ENCODE measurements around the gene CYP2E1.
"Not testable (repeated sequence)": the region's sequence is repeated elsewhere in the genome, so short reads cannot be mapped to it uniquely, and the experiment has no call there.

The CYP2E1 gene

DNA sequence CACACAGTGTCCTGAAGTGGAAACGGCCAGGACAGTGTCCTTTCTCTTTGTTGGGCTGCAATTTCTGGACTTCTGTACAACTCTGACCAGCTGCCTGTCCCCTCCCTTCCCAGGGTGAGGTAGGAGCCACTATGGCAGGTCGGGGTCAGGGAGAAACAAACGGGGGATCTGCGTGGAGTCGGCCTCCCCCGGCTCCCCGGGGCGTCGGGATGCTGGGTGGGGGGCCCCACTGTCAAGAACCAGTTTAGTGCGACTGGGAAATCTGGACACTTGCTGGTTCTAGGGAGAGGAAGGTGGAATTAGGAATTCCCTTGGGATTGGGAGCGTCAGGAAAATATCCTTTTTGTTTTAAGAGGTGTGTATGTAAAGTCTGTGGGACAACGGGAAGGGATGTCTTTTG lies 37.7 kb downstream of the CYP2E1 start:
- TF ChIP-seq, protein P1, sequence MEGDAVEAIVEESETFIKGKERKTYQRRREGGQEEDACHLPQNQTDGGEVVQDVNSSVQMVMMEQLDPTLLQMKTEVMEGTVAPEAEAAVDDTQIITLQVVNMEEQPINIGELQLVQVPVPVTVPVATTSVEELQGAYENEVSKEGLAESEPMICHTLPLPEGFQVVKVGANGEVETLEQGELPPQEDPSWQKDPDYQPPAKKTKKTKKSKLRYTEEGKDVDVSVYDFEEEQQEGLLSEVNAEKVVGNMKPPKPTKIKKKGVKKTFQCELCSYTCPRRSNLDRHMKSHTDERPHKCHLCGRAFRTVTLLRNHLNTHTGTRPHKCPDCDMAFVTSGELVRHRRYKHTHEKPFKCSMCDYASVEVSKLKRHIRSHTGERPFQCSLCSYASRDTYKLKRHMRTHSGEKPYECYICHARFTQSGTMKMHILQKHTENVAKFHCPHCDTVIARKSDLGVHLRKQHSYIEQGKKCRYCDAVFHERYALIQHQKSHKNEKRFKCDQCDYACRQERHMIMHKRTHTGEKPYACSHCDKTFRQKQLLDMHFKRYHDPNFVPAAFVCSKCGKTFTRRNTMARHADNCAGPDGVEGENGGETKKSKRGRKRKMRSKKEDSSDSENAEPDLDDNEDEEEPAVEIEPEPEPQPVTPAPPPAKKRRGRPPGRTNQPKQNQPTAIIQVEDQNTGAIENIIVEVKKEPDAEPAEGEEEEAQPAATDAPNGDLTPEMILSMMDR (IDR thresholded peaks at IDR 0.05; ENCODE audit: insufficient read depth, low read depth, low read length, missing control alignments): no peak
- no peak overlapping the region for H3K4me3 ChIP-seq (ENCODE audit: low read length)
- DNase-seq (ENCODE audit: low read depth): no peak

DNA sequence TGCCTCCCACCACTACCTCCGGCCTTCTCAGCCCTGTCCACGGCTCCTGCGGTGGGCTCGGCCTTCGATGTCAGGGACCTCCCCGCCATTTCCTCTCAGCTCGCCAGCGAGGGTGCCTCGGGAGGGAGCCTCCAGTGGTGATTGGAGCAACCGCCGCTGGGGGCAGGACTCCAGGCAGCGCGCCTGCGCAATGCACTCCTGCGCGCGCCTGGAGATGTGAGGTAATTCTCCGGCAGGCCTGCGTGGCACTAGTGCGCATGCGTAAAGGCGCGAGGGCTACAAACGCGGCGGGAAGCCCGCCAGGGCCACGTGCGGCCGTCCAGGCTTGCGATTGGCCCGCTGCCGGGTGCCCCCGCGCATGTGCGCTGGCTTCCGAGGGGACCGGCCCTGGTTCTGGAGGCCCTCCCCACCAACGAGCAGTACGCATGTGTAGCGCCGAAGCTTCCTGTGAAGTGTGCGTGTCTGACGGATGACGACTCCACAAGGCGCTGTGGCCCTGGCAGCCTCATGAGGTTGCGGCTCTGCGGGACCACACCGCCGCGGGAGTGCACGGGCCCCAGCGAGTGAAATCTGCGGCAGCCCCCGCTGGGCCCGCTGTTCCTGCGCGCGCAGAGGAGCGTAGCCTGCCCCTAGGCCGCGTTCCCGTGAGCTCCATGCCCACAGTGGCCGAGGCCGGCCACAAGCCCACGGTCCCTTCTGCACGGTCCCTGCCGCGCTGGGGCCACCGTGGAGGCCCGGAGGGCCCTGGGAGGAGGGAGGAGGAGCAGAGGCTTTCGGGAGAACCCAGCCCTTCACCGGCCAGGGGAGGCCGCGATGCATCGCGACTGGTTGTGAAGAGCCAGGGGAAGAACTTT lies 38.5 kb downstream of the CYP2E1 start, which contains the start of gene SYCE1:
Gene SYCE1 (minus strand): TSS at position 143 of the 854 bp plus-strand sequence. CDS start 54 bp downstream, at position 89.
- DNase-seq (ENCODE audit: low read depth): no peak
- TF ChIP-seq, protein P1 (IDR thresholded peaks at IDR 0.05; ENCODE audit: insufficient read depth, low read depth, low read length, missing control alignments): no peak
- H3K4me3 ChIP-seq (ENCODE audit: low read length): no peak within 1 kb of the TSS

DNA sequence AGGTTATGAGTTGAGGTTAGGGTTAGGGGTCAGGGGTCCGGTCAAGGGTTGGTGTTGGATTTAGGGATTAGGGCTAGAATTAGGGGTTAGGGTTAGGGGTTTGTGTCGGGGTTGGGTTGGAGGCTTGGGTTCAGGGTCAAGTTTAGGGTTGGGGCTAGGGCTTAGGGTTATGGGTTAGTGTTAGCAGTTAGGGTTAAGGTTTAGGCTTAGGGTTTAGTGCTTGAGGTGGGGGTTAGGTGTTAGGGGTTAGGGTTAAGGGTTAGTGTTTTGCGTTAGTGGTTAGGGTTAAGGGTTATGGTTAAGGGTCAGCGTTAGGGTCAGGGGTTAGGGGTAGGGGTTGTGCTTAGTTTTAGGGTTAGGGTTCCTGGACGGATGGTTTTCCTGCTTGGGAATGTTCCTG lies 40.0 kb downstream of the CYP2E1 start:
- no peak overlapping the region for H3K4me3 ChIP-seq (ENCODE audit: low read length)
- TF ChIP-seq, protein P1 (IDR thresholded peaks at IDR 0.05; ENCODE audit: insufficient read depth, low read depth, low read length, missing control alignments): no peak

DNA sequence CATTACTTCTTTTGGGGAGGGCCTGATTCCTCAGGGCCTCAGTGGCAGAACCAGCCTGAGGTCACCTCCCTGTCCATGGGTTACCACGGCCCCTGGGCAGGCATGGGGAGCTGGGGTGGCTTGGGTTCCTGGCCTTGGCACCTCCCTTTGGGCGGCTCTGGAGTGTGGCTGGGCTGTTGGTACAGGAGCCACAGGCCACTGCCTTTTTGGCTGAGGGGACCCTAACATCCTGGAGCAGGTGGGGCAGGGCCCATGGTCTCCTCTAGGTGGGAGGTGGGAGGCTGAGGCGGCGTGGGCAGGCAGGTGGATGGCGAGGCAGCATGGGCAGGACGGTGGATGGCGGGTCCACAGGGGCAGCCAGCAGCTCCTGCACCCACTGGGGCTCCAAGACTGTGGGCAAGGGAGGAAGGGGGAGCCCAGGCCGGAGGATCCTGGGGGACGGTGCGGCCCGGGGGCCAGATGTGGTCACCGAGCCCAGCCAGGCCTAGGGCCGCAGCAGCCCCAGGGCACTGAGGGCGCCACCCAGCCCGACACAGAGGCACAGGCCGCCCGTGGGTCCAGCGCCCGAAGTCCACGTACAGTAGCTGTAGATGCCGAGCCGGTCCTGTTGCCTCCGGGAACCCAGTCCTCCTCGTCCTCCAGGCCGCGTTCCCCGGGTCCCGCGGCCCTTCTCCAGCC lies 40.6 kb downstream of the CYP2E1 start:
- TF ChIP-seq, protein P1 (IDR thresholded peaks at IDR 0.05; ENCODE audit: insufficient read depth, low read depth, low read length, missing control alignments): no peak
- DNase-seq (ENCODE audit: low read depth): no peak
- no peak overlapping the region for H3K4me3 ChIP-seq (ENCODE audit: low read length)

More for the DNA sequence above, 40.0 kb downstream of the CYP2E1 start:
- no peak for DNase-seq (ENCODE audit: low read depth)

DNA sequence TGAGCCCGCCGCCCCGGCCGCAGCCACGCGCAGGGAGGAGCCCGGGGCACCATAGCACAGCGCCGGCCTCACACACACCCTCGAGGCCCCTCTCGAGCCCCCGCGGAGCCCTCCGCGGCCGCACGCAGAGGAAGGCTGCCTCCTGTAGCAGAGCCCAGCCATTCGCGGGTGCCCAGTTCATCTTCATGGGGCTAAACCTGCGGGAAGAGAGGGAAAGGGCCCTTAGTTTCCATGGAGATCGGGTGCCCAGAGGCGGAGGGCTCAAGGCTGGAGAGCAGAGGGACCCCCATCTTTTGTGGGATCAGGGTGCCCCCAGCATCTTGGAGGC lies 41.1 kb downstream of the CYP2E1 start:
- no peak overlapping the region for H3K4me3 ChIP-seq (ENCODE audit: low read length)
- TF ChIP-seq, protein P1 (IDR thresholded peaks at IDR 0.05; ENCODE audit: insufficient read depth, low read depth, low read length, missing control alignments): no peak
- DNase-seq (ENCODE audit: low read depth): no peak

DNA sequence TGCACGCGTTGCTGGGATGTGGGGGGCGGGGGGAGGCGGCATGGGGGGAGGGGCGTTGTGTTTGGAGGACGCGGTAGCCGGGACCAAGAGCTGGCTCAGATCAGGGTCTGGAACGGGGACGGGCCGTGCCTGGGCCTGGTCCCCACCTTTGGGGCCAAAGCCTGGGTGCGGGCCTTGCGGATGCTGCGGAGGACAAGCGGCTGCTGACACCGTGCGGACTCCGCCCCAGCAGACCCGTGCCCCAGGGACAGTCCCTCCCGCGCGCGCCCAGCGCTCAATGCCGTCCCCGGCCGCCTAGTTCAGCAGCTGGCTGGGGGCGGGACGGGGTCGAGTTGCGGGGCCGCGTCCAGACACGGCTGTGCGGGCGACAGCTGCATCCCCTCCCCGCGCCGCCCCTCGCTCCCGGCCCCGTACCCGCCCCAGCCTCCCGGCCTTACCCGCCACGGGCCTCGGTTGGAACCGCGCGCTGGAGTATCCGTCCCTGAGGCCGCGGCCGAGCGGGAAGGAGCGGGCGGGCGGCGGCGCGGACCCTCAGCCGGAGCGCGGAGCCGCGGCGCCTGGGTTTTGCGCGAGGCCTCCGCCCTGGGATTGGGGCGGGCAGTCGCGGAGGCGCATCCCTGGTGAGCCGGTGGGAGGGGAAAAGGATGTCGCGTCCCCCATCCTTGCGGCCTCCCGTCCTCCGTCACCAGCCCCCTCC lies 41.8 kb downstream of the CYP2E1 start:
- not testable (repeated sequence) for DNase-seq (ENCODE audit: low read depth); H3K4me3 ChIP-seq (ENCODE audit: low read length)

DNA sequence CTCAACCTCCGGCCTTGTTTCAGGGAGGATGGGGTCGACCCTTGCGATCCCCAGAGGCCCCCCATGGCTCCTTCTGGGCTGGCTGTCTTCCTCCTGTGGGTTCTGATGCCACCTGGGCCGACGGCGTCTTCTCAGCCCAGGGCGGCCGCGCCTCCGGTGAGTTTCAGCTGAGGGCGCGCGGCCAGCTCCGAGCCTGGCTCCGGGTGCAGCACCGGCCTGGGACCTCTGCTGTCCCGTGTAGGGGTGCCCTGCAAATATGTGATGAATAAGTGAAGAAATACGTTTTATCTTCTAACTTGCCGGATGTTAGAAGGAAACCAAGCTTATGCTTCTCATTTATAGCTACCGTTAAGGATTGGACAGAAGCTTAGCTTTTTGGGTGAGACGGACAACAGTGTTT lies 42.6 kb downstream of the CYP2E1 start:
- not testable (repeated sequence) for H3K4me3 ChIP-seq (ENCODE audit: low read length); DNase-seq (ENCODE audit: low read depth)

DNA sequence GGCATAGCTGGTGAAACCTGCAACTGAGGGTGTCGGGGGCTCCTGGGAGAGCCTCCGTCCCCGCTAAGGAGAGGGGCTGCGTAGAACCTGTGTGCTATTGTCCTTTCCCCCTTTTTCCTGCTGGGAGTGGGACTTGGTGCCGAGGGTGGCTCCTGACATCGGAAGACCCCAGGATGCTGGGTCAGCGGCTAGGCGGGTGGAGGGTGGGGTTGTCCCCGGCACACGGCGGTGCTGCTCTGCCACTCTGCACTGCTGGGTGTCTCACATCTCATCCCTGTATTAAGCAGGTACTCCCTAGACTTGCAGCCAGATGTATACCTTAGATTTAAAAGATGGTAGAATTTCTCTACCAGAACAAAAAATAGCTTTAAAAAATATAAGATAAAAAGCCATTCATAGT lies 44.9 kb downstream of the CYP2E1 start:
- not testable (repeated sequence) for DNase-seq (ENCODE audit: low read depth); H3K4me3 ChIP-seq (ENCODE audit: low read length)

DNA sequence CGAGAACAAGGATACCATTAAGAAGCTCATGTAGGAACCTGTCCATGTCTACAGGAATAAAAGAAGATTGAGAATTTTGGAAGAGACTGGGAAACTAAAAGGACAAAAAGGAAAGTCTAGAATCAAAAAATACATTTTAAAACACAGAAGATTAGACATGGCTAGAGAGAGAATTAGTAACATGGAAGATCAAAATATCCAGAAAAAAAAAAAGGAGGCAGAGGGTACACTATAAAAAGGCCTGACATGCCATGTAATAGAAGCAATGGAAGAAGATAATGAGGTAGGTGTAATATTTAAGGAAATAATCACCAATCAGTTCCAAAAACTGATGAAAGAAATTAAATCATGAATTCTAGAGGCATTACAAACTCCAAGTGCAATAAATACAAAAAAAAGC lies 46.3 kb downstream of the CYP2E1 start:
- not testable (repeated sequence) for H3K4me3 ChIP-seq (ENCODE audit: low read length); DNase-seq (ENCODE audit: low read depth)

DNA sequence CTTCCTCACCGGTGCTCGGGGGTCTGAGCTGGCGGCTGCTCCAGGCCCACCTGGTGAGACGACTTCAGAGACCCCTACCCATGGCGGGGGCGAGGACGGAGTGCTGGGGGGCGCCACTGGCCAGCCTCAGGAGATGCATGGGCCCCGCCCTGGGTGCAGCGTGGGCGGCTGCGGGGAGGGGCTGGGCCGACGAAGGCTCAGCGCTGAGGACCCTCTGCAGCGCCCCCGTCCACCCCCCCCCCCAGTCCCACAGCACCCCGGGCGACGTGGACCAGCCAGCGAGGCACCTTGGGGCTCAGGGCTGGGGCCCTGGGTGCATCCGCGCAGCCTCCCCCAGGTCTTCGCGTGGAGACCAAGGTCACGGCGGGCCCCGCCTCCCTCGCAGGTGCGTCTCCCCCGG lies 49.9 kb downstream of the CYP2E1 start:
- DNase-seq (ENCODE audit: low read depth); H3K4me3 ChIP-seq (ENCODE audit: low read length): not testable (repeated sequence)
